Left colon (tissue), 2 donors: ENCODE results near the gene CRYBB2. TPM values are rescaled to one million over a fixed set of nuclear protein-coding genes. Genes with fewer than 3 reads are reported as not detected.

Experiments used
- total RNA-seq, 2 donors: library from RNA; stranded (reverse); fragmentation: NEBNext Ultra II Directional; extraction: Animal tissue kit (Norgen Biotek cat#: 25700); gene quantifications; one replicate each; pipeline ENCODE4 v1.2.1, GENCODE V29; 2021
- donor health status: DM: no; HTN: no; CAD: no.
- donor health status: DM: yes; HTN: yes; CAD: no.

Gene CRYBB2
- total RNA-seq, 2 donors from 2014 or later = 0.37 to 0.67 TPM

Other genes with a start within 250 kb of the CRYBB2 start
- gene CRYBB3, start 19.8 kb upstream of the CRYBB2 start, total RNA-seq = 1 to 10 TPM in 1 of 2 donors, under 1 TPM in 1; 0.70 to 2.1 TPM